KG1 (cell line): ENCODE measurements around the gene STX8.
"Not testable (repeated sequence)": the region's sequence is repeated elsewhere in the genome, so short reads cannot be mapped to it uniquely, and the experiment has no call there.

Experiments
- DNase-seq: peaks from one replicate; lab custom pipeline; 2025; lab: John Stamatoyannopoulos, UW

Gene STX8

DNA sequence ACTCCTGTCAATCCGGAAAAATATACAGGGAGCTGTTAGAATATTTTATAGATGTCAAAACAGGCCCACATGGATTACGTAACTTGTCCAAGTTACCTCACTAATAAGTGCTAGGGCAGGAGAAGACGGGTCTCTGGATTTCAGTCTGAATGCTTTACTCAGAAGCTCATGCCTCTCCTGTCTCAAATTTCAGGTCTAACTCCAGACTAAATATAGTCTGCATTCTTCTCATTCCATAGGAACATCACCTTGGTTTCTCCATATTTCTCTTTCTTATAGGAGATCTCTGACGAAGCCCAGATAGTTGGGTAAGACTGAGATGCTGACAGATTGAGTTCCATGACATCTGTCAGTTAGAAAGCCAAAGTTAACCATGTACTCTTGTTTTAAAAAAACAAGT is 174.2 kb downstream of the STX8 start:
- DNase-seq, result no peak

- DNase-seq, result no peak
Observed at GRCh38 chr17:9389111-9389527, 186.5 kb downstream of the STX8 start.

DNA sequence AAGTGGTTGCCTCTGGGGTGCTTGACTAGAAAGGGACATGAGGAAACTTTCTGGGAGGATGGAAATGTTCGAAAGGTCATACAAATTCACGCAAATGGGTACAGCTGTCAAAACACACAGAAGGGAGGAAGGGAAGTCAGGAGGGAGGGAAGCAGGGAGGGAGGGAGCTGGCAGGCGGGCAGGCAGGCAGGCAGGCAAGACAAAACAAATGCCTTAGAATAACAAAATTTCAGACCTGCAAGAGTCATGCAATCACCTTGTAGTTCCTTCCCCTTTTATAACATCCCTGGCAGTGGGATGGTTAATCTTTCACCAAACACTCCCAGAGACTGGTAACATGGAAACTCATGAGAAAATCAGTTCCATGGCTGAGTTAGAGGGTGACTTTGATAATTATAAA is 189.2 kb downstream of the STX8 start:
- DNase-seq, result no peak

- DNase-seq, result no peak
Observed at GRCh38 chr17:9383826-9384225, 191.8 kb downstream of the STX8 start.

DNA sequence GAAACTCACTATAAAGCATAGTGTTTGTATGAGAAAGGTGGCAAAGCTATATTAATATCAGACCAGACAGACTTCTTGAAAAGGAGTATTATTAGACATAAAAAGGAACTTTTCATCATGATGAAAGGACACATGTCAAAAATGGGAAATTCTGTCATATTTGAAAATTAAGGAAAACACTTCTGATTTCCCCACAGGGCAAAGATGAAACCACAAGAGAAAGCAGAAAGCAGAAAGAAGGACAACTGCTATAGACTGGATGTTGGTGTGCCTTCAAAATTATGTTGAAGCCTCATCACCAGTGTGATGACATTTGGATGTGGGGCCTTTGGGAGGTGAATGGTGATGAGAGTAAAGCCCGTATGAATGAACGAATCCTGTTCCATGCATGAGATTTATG is 193.0 kb downstream of the STX8 start:
- DNase-seq, result no peak

DNA sequence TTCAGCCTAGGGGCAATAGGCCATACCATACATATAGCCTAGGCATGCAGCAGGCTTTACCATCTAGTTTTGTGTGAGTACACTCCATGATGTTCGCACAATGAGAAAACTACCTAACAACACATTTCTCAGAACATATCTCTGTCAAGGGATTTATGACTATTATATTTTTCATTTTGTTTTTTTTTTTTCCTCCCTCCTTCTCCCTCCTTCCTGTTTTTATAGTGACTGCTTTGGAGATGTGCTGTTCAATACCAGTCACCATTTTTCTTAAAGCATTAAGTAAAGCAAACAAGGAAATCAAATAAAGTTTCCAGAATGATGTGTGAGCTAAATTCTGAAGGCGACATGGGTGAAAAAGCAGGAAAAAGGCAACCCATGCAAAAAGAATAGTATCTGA is 194.6 kb downstream of the STX8 start:
- DNase-seq, result no peak

- DNase-seq, result no peak
Observed at GRCh38 chr17:9380361-9380760, 195.3 kb downstream of the STX8 start.

DNA sequence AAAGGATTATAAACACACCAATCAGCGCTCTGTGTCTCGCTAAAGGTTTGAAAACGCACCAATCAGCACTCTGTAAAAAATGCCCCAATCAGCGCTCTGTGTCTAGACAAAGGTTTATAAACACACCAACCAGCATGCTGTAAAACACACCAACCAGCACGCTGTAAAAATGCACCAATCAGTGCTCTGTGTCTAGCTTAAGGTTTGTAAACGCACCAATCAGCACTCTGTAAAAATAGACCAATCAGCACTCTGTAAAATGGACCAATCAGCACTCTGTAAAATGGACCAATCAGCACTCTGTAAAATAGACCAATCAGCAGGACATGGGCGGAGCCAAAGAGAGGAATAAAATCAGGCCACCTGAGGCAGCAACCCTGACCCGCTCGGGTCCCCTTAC is 199.4 kb downstream of the STX8 start:
- DNase-seq, result not testable (repeated sequence)

- no peak for DNase-seq
Observed at GRCh38 chr17:9371019-9371418, 204.6 kb downstream of the STX8 start.

DNA sequence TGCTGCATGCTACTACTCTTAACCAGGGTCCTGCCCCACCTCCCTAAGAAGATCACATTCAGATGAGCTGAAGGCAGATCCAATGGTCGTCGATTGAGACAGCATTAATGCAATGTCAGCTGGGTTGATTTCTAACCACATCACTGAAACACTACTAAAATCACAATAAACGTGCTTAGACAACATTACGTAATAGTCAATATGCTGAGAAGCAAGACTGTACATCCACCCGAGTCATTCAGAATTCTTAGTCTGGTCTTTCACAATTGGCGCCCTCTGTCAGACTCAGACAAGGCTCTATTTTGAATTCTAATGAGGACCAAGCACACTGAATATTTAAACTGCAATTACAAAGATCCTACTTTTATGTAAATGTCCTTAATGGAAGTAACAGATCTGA is 205.2 kb downstream of the STX8 start:
- DNase-seq, result no peak

- no peak for DNase-seq
Observed at GRCh38 chr17:9368631-9369030, 207.0 kb downstream of the STX8 start.

- no peak for DNase-seq
Observed at GRCh38 chr17:9367156-9367555, 208.5 kb downstream of the STX8 start.

GRCh38 chr17:9364837-9365430 is 210.7 kb downstream of the STX8 start:
- DNase-seq, result no peak

GRCh38 chr17:9363440-9364350 is 211.9 kb downstream of the STX8 start:
- no peak for DNase-seq

GRCh38 chr17:9361188-9361955 is 214.2 kb downstream of the STX8 start:
- no peak for DNase-seq

GRCh38 chr17:9360677-9361081 is 214.9 kb downstream of the STX8 start:
- no peak for DNase-seq

DNA sequence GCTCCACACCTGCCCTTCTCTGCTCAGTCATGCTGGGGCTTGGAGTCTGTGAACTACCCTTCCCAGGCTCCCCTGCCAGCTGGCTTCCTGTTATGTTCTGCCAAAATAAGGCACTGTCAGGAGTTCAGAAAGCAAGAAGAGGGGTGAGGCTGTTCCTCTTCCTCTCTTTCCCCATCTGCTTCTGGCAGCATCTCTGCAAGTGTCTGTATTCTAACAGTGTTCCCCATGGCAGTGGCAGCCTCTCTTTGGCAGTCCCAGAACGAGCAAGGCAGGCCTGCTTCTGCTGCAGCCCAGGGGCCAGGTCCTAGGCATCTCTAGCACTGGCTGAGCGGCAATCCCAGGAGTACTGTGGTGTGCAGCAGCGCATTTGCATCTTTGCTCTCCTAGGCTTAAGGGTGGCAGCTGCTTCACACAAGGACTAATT is 219.1 kb downstream of the STX8 start:
- no peak for DNase-seq

DNA sequence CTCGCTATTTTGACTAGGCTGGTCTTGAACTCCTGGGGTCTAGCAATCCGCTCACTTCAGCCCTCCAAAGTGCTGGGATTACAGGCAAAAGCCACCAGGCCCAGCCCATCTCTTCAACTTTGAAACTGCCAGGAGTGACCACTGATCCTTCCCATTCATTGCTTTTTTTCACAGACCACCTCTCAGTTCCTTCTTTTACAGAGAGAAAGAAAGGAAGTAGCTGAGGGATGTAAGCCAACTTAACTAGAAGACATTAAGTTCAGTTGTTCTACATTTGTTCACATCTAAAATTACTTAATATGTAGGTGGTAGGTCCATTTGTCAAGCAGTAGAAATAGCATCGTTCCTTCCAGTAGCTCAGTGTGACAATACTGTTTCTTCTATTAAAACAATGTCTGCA is 219.8 kb downstream of the STX8 start:
- no peak for DNase-seq

DNA sequence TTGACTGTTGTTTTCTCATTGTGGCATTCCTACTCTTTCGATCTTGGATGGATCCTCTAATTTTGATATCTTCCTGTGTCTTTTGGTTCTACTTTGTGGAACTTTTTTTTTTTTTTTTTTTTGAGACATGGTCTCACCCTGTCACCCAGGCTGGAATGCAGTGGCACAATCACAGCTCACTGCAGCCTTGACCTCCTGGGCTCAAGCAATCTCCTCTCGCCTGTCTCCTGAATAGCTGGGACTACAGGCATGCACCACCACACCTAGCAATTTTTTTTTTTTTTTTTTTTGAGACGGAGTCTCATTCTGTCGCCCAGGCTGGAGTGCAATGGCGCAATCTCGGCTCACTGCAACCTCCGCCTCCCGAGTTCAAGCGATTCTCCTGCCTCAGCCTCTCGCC is 220.4 kb downstream of the STX8 start:
- not testable (repeated sequence) for DNase-seq

- DNase-seq, result no peak
Observed at GRCh38 chr17:9350080-9350479, 225.5 kb downstream of the STX8 start.

- DNase-seq, result no peak
Observed at GRCh38 chr17:9346296-9346926, 229.2 kb downstream of the STX8 start.

DNA sequence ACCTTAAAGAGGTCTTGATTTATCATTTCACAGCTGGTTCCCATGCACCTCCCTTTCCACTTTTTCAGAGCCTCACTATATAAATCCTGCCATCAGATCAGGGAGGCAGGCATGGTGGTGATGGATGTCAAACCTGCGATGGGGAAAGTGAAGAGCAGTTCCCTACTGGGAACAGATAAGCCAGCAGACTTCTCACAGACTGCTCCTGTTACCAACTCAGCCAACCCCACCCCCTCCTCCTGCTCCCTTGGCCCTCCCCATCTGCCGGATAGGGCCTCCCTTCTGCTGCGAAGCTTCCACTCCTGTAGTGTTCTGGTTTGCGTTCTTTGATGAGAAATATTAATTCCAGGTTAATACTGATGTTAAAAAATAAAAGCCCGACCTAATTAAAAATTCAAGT is 232.1 kb downstream of the STX8 start:
- DNase-seq, result no peak
